Measurements from ENCODE around the gene PLEKHA5. TPM values are rescaled to one million over a fixed set of nuclear protein-coding genes. Genes with fewer than 3 reads are reported as not detected.

The PLEKHA5 gene
- total RNA-seq, 1 donor from 2014 or later, result 60.8 TPM

DNA sequence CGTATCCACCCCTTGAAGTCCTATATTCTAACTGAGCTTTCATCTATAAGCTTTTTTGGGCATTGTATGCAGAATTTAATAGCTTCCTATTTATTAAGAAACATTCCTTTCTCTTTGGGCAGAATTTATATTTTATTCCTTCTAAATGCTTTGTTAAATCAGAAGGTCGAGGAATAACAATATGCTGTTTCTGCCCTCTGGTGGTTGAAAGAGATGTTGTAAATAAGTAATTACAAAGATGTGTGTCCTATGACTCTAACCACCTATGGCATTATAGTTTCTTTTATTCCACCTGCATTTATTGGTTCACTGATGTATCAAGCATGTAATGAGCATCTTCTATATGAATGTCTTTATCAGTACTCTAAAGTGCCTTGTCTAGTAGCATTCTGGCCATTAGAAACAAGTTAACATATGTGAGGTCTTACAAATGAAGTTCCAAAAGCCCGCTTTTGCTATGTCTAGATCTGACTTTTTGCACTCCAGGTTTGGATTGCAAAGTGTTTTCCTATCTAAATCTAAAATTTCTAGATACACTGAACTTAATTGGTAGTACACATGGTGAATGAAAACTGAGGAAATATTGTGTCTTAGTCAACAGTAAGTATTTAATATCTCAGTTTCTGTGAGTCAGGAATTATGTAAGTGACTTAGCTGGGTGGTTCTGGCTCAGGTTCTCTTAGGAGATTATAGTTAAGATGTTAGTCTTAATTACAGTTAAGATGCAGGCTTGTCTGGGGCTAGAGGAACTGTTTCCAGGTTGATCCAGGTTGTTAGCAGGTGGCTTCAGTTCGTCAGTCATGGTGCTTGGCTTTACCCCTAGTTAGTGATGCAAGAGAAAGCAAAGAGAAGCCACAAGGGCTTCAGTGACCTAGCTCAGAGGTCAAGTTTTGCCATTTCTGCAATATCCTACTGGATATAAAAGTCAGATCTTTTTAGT, 57.5 kb downstream of the PLEKHA5 start:
- Histone ChIP-seq H3K27me3 (ENCODE audit: low read depth) (no peaks in the 10 kb centered on the region), H3K27ac (replicated peaks) (peak overlapping the region; percentile 77), H3K4me1 (peaks cover 91% of the 10 kb centered on the region), H3K9me3 (replicated peaks) (no peaks in the 10 kb centered on the region), H3K4me3 (no peak overlapping the region), H3K36me3 (no peaks in the 10 kb centered on the region)
- TF ChIP-seq, protein P1, sequence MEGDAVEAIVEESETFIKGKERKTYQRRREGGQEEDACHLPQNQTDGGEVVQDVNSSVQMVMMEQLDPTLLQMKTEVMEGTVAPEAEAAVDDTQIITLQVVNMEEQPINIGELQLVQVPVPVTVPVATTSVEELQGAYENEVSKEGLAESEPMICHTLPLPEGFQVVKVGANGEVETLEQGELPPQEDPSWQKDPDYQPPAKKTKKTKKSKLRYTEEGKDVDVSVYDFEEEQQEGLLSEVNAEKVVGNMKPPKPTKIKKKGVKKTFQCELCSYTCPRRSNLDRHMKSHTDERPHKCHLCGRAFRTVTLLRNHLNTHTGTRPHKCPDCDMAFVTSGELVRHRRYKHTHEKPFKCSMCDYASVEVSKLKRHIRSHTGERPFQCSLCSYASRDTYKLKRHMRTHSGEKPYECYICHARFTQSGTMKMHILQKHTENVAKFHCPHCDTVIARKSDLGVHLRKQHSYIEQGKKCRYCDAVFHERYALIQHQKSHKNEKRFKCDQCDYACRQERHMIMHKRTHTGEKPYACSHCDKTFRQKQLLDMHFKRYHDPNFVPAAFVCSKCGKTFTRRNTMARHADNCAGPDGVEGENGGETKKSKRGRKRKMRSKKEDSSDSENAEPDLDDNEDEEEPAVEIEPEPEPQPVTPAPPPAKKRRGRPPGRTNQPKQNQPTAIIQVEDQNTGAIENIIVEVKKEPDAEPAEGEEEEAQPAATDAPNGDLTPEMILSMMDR (IDR thresholded peaks at IDR 0.05; ENCODE audit: borderline replicate concordance), result peak; percentile 73
- intact Hi-C loops (cut with micrococcal nuclease), result loop anchor here (2.0 to 10.0 kb wide), 5 partner anchors 55 to 752 kb away; no protein-coding TSS in a partner anchor
- no peak for DNase-seq

- Histone ChIP-seq H3K27me3 (ENCODE audit: low read depth) (no peaks in the 10 kb centered on the region), H3K4me3 (no peak overlapping the region), H3K27ac (replicated peaks) (peak overlapping the region; percentile 77), H3K4me1 (peaks cover 90% of the 10 kb centered on the region), H3K36me3 (no peaks in the 10 kb centered on the region), H3K9me3 (replicated peaks) (no peaks in the 10 kb centered on the region)
- intact Hi-C loops (cut with micrococcal nuclease), result loop anchor here (5.0 to 10.0 kb wide), 4 partner anchors 57 to 755 kb away; no protein-coding TSS in a partner anchor
- DNase-seq, result no peak
- TF ChIP-seq, protein P1 (IDR thresholded peaks at IDR 0.05; ENCODE audit: borderline replicate concordance), result no peak
Measured at GRCh38 chr12:19189522-19189921, 60.0 kb downstream of the PLEKHA5 start.

GRCh38 chr12:19190292-19191031, 60.9 kb downstream of the PLEKHA5 start:
- Histone ChIP-seq H3K27me3 (ENCODE audit: low read depth) (no peaks in the 10 kb centered on the region), H3K27ac (replicated peaks) (peak overlapping the region; percentile 77), H3K9me3 (replicated peaks) (no peaks in the 10 kb centered on the region), H3K4me3 (no peak overlapping the region), H3K4me1 (peaks cover 80% of the 10 kb centered on the region), H3K36me3 (no peaks in the 10 kb centered on the region)
- intact Hi-C loops (cut with micrococcal nuclease), result no loop called here
- TF ChIP-seq, protein P1 (IDR thresholded peaks at IDR 0.05; ENCODE audit: borderline replicate concordance), result no peak
- DNase-seq, result no peak

DNA sequence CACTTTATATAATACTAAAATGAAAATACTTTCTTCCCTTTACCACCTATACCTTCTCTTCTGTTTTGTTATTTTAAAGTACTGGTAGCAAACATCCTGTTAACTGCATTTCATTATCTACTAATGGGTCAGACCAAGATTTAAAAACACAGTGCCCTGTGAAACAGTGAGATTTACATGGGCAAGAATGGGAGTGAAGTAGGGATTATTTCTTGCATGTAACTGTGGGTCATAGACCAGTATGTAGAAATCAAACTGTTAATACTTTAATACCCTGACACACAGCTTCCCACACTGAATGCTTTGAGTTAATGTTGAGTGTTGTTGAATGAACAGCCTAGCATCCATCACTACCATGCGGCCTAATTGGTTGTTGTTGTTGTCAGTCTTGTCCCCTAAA, 61.6 kb downstream of the PLEKHA5 start:
- Histone ChIP-seq H3K4me3 (no peak overlapping the region), H3K27me3 (ENCODE audit: low read depth) (no peaks in the 10 kb centered on the region), H3K36me3 (no peaks in the 10 kb centered on the region), H3K9me3 (replicated peaks) (no peaks in the 10 kb centered on the region), H3K4me1 (peaks cover 74% of the 10 kb centered on the region), H3K27ac (replicated peaks) (peak overlapping the region; percentile 77)
- TF ChIP-seq, protein P1 (IDR thresholded peaks at IDR 0.05; ENCODE audit: borderline replicate concordance), result no peak
- no peak for DNase-seq
- intact Hi-C loops (cut with micrococcal nuclease), result no loop called here

GRCh38 chr12:19191563-19191962, 62.0 kb downstream of the PLEKHA5 start:
- no peaks in the 10 kb centered on the region for H3K9me3 ChIP-seq (replicated peaks)
- TF ChIP-seq, protein P1 (IDR thresholded peaks at IDR 0.05; ENCODE audit: borderline replicate concordance), result no peak

More at GRCh38 chr12:19191563-19191962, 62.0 kb downstream of the PLEKHA5 start:
- no peaks in the 10 kb centered on the region for H3K36me3 ChIP-seq
- H3K4me1 ChIP-seq, result peaks cover 69% of the 10 kb centered on the region
- DNase-seq, result no peak
- H3K27ac ChIP-seq (replicated peaks), result peak overlapping the region; percentile 77
- intact Hi-C loops (cut with micrococcal nuclease), result no loop called here
- H3K27me3 ChIP-seq (ENCODE audit: low read depth), result no peaks in the 10 kb centered on the region
- H3K4me3 ChIP-seq, result no peak overlapping the region
